Measurements from ENCODE around the gene METRNL.

- TF ChIP-seq TAF1 (IDR thresholded peaks at IDR 0.05; ENCODE audit: borderline replicate concordance, insufficient read depth, low read length) (no peak), SIN3A (IDR thresholded peaks at IDR 0.05; ENCODE audit: borderline replicate concordance, insufficient read depth, low read length) (no peak), FOXP2 (optimal IDR thresholded peaks at IDR 0.05; ENCODE audit: borderline replicate concordance, extremely low read depth, extremely low read length, insufficient read depth) (no peak), REST (IDR thresholded peaks at IDR 0.05; ENCODE audit: insufficient read depth in 1 of 2, low read depth in 2 of 2, low read length in 2 of 2) (no peak), POLR2AphosphoS5 (IDR thresholded peaks at IDR 0.05; ENCODE audit: low read depth, low read length) (no peak)
Measured at GRCh38 chr17:83100220-83100852, 20.9 kb downstream of the METRNL start.
